Activated naive CD4-positive, alpha-beta T cell (primary cell): ENCODE measurements around the gene HELZ.
"Not testable (repeated sequence)": the region's sequence is repeated elsewhere in the genome, so short reads cannot be mapped to it uniquely, and the experiment has no call there.

Source experiments
- DNase-seq, 4 experiments: peaks; one replicate each; lab custom pipeline; 2025; lab: John Stamatoyannopoulos, UW

The HELZ gene

GRCh38 chr17:67265436-67266019 is 20.5 kb upstream of the HELZ start:
- no peak for DNase-seq

GRCh38 chr17:67262435-67263117 is 17.6 kb upstream of the HELZ start:
- DNase-seq: no peak

- DNase-seq: no peak
Observed at GRCh38 chr17:67260170-67260987, 15.4 kb upstream of the HELZ start.

GRCh38 chr17:67258821-67259468 is 13.9 kb upstream of the HELZ start:
- no peak for DNase-seq

DNA sequence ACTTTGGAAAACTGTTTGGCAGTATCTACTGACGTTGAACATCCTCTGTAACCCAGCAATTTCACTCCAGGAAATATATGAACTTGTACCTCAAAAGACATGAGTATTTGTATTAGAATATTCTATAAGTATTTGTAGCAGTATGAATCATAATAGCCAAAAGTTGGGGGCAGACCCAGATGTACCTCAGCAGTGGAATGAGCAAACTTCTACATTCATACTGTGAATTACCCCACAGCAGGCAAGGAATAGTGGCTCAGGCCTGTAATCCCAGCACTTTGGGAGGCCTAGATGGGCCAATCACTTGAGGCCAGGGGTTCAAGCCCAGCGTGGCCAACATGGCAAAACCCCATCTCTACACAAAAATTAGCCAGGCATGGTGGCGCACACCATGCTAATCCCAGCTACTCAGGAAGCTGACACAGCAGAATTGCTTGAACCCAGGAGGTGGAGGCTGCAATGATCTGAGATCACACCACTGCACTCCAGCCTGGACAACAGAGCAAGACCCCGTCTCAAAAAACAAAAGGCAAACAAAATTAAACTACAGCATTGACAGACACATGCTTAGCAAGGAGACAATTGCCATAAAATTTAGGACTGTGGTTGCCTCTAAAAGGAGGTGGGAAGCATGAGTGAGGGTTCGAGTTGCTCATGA is 11.2 kb upstream of the HELZ start:
- no peak for DNase-seq

DNA sequence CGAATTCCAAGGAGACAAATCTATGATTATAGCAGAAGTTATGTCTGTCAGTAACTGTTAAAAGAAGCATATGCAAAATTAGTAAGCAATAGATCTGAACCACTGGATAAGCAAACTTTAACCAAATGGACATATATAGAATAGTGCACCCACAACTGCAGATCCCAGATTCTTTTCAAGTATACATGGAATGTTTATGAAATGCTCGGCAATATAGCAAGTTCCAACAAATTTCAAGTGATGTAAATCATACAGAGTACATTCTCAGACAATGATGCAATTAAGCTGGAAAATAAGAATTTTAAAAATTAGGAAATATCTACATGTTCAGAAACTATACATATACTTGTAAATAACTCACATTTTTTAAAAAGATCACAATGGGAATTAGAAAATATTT is 8.4 kb upstream of the HELZ start:
- DNase-seq: no peak

GRCh38 chr17:67251586-67251985 is 6.6 kb upstream of the HELZ start:
- DNase-seq: not testable (repeated sequence)

DNA sequence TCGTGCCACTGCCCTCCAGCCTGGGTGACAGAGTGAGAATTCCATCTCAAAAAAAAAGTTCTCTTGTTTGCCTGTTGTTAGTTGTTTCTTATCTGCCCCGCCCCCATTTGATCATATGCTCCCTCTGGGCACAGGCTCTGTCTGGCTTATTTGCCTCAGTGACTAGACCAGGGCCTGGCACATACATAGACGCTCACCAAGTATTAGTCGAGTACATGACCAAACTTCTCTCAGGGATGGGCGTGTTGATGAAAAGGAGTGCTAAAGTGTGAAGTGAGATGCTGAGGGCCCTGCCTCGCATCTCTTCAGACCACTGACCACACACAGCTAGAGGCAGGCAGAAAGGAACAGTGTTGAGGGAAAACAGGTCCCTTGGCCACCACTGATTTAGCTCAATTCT is 3.3 kb upstream of the HELZ start:
- DNase-seq: no peak

GRCh38 chr17:67247416-67247900 is 2.5 kb upstream of the HELZ start:
- no peak for DNase-seq

DNA sequence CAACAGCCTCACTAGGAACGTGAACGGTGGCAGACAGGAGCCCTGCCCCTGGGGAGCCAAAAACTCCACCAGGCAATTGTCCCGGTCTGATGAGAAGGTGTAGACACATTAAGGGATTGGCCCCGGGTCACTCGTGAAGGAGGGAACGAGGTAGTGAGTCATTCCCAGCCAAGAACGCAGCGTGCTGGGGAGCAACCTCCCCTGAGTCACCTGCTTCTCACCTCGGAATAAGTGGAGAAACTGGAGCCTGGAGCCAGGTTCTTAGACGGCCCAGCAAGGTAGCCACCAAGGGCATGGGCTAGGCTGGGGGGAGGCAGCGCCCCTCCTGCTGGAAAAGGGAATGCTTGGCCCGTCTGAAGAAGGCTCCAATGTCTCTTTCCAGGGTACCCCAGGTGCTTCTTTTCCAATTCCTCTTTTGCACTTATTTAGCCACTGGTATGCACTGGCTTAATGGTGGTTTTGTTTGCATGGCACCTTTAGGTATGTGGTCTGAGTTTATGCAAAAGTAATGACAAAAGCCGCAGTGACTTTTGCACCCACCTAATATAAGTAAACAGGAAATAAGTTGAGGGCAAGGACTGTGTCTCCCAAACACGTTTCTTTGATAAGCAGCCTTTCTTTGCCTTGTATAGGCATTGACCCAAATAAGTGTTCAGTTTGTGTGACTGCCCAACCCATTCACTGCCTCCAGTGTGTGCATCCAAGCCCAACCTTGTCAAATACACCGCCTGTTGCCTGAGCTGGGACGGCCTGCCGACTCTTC is 1.8 kb upstream of the HELZ start:
- DNase-seq: no peak

GRCh38 chr17:67246403-67246652 is 1.3 kb upstream of the HELZ start:
- DNase-seq: no peak

GRCh38 chr17:67245694-67246402 is 852 bp upstream of the HELZ start:
- peak in 2 of 4 experiments; percentile 13 to 42 for DNase-seq

DNA sequence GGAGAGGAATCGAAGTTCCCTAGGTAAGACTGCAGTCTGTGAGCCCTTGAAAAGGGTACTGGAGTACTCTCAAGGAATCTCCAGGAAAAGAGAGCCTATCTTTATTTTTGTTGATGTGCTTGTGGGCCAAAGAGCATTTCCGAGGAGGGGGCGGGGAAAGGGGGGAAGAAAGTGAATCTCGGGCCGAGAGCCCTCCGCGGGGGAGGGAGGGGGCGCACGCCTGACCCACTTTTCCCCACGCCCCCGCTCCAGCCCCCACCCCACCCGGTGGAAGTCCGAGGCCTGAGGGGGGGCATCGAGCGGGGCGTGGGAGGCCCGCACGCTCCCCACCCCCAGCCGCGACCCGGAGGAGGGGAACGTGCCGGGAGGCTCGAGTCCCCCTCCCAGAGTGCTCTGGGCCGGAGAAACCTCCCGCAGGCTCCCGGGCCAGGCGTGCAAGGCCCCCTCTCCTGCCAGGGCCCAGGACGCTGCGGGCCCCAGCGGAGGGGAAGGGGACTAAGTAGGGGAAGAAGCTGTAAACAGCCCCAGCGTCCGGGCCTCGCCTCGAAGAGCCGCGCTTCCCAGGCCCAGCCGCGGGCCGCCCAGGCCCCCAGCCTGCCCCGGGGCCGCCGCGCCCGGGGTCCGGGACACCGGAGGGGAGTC is 444 bp downstream of the HELZ start:
- peak in 1 of 4 experiments; percentile 8 for DNase-seq

DNA sequence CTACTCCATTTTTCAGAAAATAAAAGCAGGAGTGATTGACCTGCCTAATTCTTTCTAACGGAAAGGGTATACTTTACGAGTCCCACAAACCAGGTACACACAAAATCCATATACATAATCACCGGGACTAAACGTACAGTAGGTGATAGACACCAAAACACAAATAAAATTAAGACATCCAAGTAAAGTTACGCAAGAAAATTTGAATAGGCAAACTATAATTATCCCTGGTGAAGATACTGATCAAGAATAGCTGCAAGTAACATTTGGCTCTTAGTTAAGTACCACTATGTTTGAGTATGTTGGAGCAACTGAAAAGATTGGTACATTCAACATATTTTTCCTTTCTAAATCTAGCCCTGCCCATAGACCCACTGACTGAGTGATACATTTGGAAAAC is 1.7 kb downstream of the HELZ start:
- DNase-seq: no peak

GRCh38 chr17:67241719-67242341 is 3.2 kb downstream of the HELZ start:
- DNase-seq: no peak

GRCh38 chr17:67239597-67239996 is 5.4 kb downstream of the HELZ start:
- DNase-seq: no peak

- DNase-seq: no peak
Observed at GRCh38 chr17:67238991-67239390, 6.0 kb downstream of the HELZ start.

DNA sequence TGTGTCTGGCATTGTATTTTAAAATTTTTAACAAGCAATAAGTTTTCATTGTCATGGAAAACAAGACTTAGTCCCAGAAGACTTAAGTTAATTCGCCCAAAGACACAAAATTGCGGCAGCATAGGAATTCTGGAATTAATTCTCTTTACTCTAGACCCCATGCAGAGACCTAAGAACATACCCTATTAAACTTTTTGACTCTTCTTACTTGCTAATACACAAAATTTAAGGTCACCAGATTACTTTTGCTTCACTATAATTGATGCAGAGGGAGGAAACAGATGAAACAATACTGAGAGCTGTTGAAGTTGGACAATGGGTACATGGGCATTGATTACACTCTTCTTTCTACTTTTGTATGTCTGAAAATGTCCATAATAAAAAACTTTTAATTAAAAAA is 12.6 kb downstream of the HELZ start:
- no peak for DNase-seq

GRCh38 chr17:67229109-67229955 is 15.7 kb downstream of the HELZ start:
- DNase-seq: no peak
